ENCODE data around the gene CFAP299.

The CFAP299 gene

DNA sequence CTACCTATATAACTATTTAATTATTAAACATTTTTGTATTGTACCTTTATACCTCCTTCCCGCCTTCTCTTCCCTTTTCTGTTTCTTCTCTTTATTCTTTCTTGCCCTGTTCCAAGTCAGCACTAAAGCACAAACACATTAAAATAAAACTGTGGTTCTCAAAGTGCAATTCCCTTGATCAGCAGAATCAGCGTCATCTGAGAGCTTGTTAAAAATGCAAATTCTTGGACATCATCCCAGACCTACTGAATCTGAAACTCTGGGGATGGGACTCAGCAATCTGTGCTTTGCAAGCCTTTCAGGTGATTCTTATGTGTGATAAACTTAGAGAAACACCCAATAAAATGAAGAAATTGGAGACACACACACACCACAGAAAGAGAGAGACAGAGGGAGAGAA lies 516.5 kb downstream of the CFAP299 start:
- Histone ChIP-seq H3K36me3 (ENCODE audit: insufficient read depth, low read length) (no peaks in the 10 kb centered on the region), H3K9me3 (ENCODE audit: low read length) (no peaks in the 10 kb centered on the region), H4K20me1 (ENCODE audit: insufficient read depth, low read length) (no peaks in the 10 kb centered on the region), H3K4me3 (ENCODE audit: low read depth, low read length, poor library complexity, severe bottlenecking) (no peak overlapping the region), H3F3A (ENCODE audit: insufficient read depth, low read length) (no peaks in the 10 kb centered on the region), H3K27ac (ENCODE audit: low read depth, low read length, poor library complexity, severe bottlenecking) (no peak overlapping the region), H3K9ac (ENCODE audit: low read length) (no peak overlapping the region), H3K4me1 (ENCODE audit: insufficient read depth, low read length, severe bottlenecking) (no peaks in the 10 kb centered on the region), H3K4me2 (ENCODE audit: low read length) (no peak overlapping the region), H3K79me2 (ENCODE audit: insufficient read depth, low read length) (no peaks in the 10 kb centered on the region), H3K27me3 (ENCODE audit: insufficient read depth, low read length) (no peaks in the 10 kb centered on the region), H3K9me2 (ENCODE audit: low read depth, low read length) (no peaks in the 10 kb centered on the region), H2AFZ (ENCODE audit: low read length) (no peak overlapping the region)
- no peak for TF ChIP-seq EZH2 (IDR thresholded peaks at IDR 0.05; ENCODE audit: borderline replicate concordance, low read length)
- TF ChIP-seq CTCF (IDR thresholded peaks at IDR 0.05; ENCODE audit: low read length), result no peak

GRCh38 chr4:80873571-80873970 lies 538.0 kb downstream of the CFAP299 start:
- no peak overlapping the region for H3K9ac ChIP-seq (ENCODE audit: low read length)
- H3K9me3 ChIP-seq (ENCODE audit: low read length), result peaks cover 4% of the 10 kb centered on the region
- TF ChIP-seq CTCF (IDR thresholded peaks at IDR 0.05; ENCODE audit: low read length) (no peak), EZH2 (IDR thresholded peaks at IDR 0.05; ENCODE audit: borderline replicate concordance, low read length) (no peak)
- no peaks in the 10 kb centered on the region for H3K36me3 ChIP-seq (ENCODE audit: insufficient read depth, low read length)
- H2AFZ ChIP-seq (ENCODE audit: low read length), result no peak overlapping the region
- H4K20me1 ChIP-seq (ENCODE audit: insufficient read depth, low read length), result no peaks in the 10 kb centered on the region
- H3K27me3 ChIP-seq (ENCODE audit: insufficient read depth, low read length), result no peaks in the 10 kb centered on the region
- peak overlapping the region; percentile 99 for H3K27ac ChIP-seq (ENCODE audit: low read depth, low read length, poor library complexity, severe bottlenecking)
- H3F3A ChIP-seq (ENCODE audit: insufficient read depth, low read length), result no peaks in the 10 kb centered on the region; the same call in 1 of the 2 replicates
- no peaks in the 10 kb centered on the region for H3K79me2 ChIP-seq (ENCODE audit: insufficient read depth, low read length)
- peaks cover 37% of the 10 kb centered on the region for H3K4me1 ChIP-seq (ENCODE audit: insufficient read depth, low read length, severe bottlenecking)
- no peak overlapping the region for H3K4me2 ChIP-seq (ENCODE audit: low read length)
- no peaks in the 10 kb centered on the region for H3K9me2 ChIP-seq (ENCODE audit: low read depth, low read length)
- H3K4me3 ChIP-seq (ENCODE audit: low read depth, low read length, poor library complexity, severe bottlenecking), result no peak overlapping the region

DNA sequence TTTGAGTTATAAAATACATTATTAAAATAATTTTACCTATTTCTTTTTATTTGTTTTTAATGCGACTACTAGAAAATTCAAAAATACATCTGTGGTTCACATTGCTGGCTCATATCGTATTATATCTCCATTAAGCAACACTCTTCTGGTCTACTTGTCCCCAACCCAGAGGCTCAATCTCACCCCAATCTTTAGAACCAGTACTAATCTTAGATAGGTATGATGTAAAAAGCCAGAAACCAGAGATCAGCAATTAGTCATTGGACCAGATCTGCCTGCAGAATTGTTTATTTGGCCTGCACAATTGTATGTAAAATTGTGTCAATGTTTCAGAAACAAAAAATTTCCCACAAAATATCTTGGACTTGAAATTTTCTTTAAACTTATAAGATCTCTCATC lies 539.4 kb downstream of the CFAP299 start:
- Histone ChIP-seq H3K79me2 (ENCODE audit: insufficient read depth, low read length) (no peaks in the 10 kb centered on the region), H3K9ac (ENCODE audit: low read length) (peak overlapping the region; percentile 30), H3K36me3 (ENCODE audit: insufficient read depth, low read length) (0 out of 2 replicates have a peak, but pooled peaks cover 4% of the 10 kb centered on the region), H3F3A (ENCODE audit: insufficient read depth, low read length) (no peaks in the 10 kb centered on the region; the same call in 1 of the 2 replicates), H2AFZ (ENCODE audit: low read length) (no peak overlapping the region), H3K27me3 (ENCODE audit: insufficient read depth, low read length) (no peaks in the 10 kb centered on the region), H4K20me1 (ENCODE audit: insufficient read depth, low read length) (no peaks in the 10 kb centered on the region), H3K4me3 (ENCODE audit: low read depth, low read length, poor library complexity, severe bottlenecking) (no peak overlapping the region), H3K9me2 (ENCODE audit: low read depth, low read length) (no peaks in the 10 kb centered on the region), H3K4me1 (ENCODE audit: insufficient read depth, low read length, severe bottlenecking) (peaks cover 43% of the 10 kb centered on the region), H3K27ac (ENCODE audit: low read depth, low read length, poor library complexity, severe bottlenecking) (peak overlapping the region; percentile 99), H3K4me2 (ENCODE audit: low read length) (peak overlapping the region; percentile 9; the same call in 1 of the 2 replicates), H3K9me3 (ENCODE audit: low read length) (peaks cover 4% of the 10 kb centered on the region)
- TF ChIP-seq CTCF (IDR thresholded peaks at IDR 0.05; ENCODE audit: low read length), result no peak
- TF ChIP-seq EZH2 (IDR thresholded peaks at IDR 0.05; ENCODE audit: borderline replicate concordance, low read length), result no peak
